KMS-11 (cell line): Measurements from ENCODE around the gene FBXO30.

Experiments
- H2AFZ ChIP-seq: fragments of 200-600 bp; sonication (generic); 2 replicates; pipeline ENCODE4 v1.6.1; 2016; ENCODE audit warnings: antibody characterized with exemption, mixed run types, low read depth
- H3K27ac ChIP-seq: fragments of 200-600 bp; sonication (generic); 2 replicates; pipeline ENCODE4 v1.6.1; 2016; ENCODE audit warnings: mild to moderate bottlenecking, mixed run types
- H3K27me3 ChIP-seq: fragments of 200-600 bp; sonication (generic); 2 replicates; pipeline ENCODE4 v1.6.1; 2017; ENCODE audit warnings: mild to moderate bottlenecking, low read depth, mixed run types, moderate library complexity; ENCODE audit not compliant: insufficient read depth
- H3K36me3 ChIP-seq: fragments of 200-600 bp; sonication (generic); 2 replicates; pipeline ENCODE4 v1.6.1; 2017; ENCODE audit warnings: mild to moderate bottlenecking, mixed run types; ENCODE audit not compliant: insufficient read depth
- H3K4me1 ChIP-seq: fragments of 200-600 bp; sonication (generic); 2 replicates; pipeline ENCODE4 v1.6.1; 2016; ENCODE audit warnings: mild to moderate bottlenecking, low read depth, mixed run types; ENCODE audit not compliant: poor library complexity, severe bottlenecking
- H3K4me2 ChIP-seq: fragments of 200-600 bp; sonication (generic); 2 replicates; pipeline ENCODE4 v1.7.0; 2016; ENCODE audit warnings: mild to moderate bottlenecking, mixed run types
- H3K4me3 ChIP-seq: fragments of 200-600 bp; sonication (generic); IDR thresholded peaks from 2 replicates; pipeline ENCODE4 v1.6.1; 2017; ENCODE audit warnings: low read depth, low read length, mixed read lengths; ENCODE audit not compliant: insufficient read depth
- H3K79me2 ChIP-seq: fragments of 200-600 bp; sonication (generic); 2 replicates; pipeline ENCODE4 v1.6.1; 2016; ENCODE audit warnings: low read depth, mixed run types; ENCODE audit not compliant: insufficient read depth
- H3K9ac ChIP-seq: fragments of 200-600 bp; sonication (generic); 2 replicates; pipeline ENCODE4 v1.6.1; 2016; ENCODE audit warnings: mild to moderate bottlenecking, mixed run types
- H4K20me1 ChIP-seq: fragments of 200-600 bp; sonication (generic); 2 replicates; pipeline ENCODE4 v1.6.1; 2016; ENCODE audit warnings: mild to moderate bottlenecking, mixed run types; ENCODE audit not compliant: insufficient read depth
- CTCF ChIP-seq: fragments of 200-600 bp; sonication (generic); conservative IDR thresholded peaks from 2 replicates; pipeline ENCODE4 v1.6.1; 2017; ENCODE audit warnings: low read depth, mild to moderate bottlenecking, antibody characterized with exemption, low read length, moderate library complexity, mixed read lengths

FBXO30 gene

GRCh38 chr6:145745861-145746260, 68.7 kb downstream of the FBXO30 start:
- H3K4me2 ChIP-seq = no peak overlapping the region
- H3K9ac ChIP-seq = no peak overlapping the region
- TF ChIP-seq CTCF = no peak
- no peak overlapping the region for H3K4me3 ChIP-seq
- H3K4me1 ChIP-seq = peaks cover 34% of the 10 kb centered on the region
- no peaks in the 10 kb centered on the region for H3K36me3 ChIP-seq
- H3K27me3 ChIP-seq = no peaks in the 10 kb centered on the region
- H2AFZ ChIP-seq = no peak overlapping the region
- H3K27ac ChIP-seq = no peak overlapping the region
- H4K20me1 ChIP-seq = no peaks in the 10 kb centered on the region
- no peaks in the 10 kb centered on the region for H3K79me2 ChIP-seq

GRCh38 chr6:145744619-145745018, 70.0 kb downstream of the FBXO30 start:
- no peak overlapping the region for H3K9ac ChIP-seq
- no peaks in the 10 kb centered on the region for H4K20me1 ChIP-seq
- peaks cover 27% of the 10 kb centered on the region for H3K4me1 ChIP-seq
- no peak overlapping the region; the same call in 1 of the 2 replicates for H3K27ac ChIP-seq
- H3K4me3 ChIP-seq = no peak overlapping the region
- no peaks in the 10 kb centered on the region for H3K27me3 ChIP-seq
- no peak overlapping the region for H2AFZ ChIP-seq
- H3K4me2 ChIP-seq = no peak overlapping the region
- TF ChIP-seq CTCF = no peak
- no peaks in the 10 kb centered on the region for H3K36me3 ChIP-seq
- H3K79me2 ChIP-seq = no peaks in the 10 kb centered on the region
